ENCODE data around the gene OBSL1. TPM values are rescaled to one million over a fixed set of nuclear protein-coding genes. Genes with fewer than 3 reads are reported as not detected.
A peak's percentile ranks its signal among the peaks of the same experiment; 100 is the strongest.

Gene OBSL1
- total RNA-seq, 4 donors from 2014 or later, result 53.2 to 146 (median 113) TPM

DNA sequence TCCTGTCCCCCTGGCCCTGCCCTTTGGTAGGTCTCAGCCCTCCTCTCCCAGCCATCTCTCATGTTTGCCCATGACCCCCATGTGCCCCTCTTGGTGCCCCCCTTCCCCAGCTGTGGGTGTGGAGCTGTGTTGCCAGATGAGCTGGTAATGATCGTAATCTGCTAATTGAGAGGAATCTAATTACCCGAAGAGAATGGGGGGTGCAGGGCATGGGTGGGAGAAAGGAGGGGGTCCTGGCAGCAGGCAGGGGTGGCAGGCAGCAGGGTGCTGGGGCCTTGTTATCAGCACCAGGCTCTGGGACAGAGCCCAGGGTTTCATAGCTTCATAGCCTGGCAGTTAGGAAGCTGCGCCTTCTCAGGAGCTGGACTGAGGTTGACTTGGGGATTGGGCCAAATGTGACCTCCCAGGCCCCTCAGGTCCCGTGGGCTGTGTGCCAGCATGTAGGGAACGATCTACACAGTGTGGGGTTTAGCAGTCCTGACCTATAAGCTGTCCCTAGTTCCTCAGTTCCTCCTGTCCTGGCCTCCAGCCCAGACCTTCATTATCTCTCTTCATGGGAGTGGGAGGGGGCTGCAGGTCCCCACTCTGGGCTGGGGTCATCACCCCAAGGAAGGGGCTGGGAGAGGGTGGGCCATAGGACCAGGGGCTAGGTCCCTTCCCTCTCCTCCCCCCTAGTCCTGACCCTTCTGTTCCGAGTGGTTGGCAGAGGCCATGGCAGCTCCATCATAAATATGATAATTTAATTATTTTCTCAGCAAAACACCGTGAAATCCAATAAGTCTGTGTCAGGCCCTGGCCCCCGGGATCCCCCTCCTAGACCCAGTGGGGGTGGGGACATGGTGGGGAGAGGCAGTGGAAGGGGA, 63.5 kb downstream of the OBSL1 start:
- TF ChIP-seq, protein P1, sequence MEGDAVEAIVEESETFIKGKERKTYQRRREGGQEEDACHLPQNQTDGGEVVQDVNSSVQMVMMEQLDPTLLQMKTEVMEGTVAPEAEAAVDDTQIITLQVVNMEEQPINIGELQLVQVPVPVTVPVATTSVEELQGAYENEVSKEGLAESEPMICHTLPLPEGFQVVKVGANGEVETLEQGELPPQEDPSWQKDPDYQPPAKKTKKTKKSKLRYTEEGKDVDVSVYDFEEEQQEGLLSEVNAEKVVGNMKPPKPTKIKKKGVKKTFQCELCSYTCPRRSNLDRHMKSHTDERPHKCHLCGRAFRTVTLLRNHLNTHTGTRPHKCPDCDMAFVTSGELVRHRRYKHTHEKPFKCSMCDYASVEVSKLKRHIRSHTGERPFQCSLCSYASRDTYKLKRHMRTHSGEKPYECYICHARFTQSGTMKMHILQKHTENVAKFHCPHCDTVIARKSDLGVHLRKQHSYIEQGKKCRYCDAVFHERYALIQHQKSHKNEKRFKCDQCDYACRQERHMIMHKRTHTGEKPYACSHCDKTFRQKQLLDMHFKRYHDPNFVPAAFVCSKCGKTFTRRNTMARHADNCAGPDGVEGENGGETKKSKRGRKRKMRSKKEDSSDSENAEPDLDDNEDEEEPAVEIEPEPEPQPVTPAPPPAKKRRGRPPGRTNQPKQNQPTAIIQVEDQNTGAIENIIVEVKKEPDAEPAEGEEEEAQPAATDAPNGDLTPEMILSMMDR (IDR thresholded peaks at IDR 0.05), result no peak
- no peak for TF ChIP-seq POLR2A (IDR thresholded peaks at IDR 0.05)
- intact Hi-C loops (cut with DNase I; ENCODE audit: low total_unique reads), result no loop called here

DNA sequence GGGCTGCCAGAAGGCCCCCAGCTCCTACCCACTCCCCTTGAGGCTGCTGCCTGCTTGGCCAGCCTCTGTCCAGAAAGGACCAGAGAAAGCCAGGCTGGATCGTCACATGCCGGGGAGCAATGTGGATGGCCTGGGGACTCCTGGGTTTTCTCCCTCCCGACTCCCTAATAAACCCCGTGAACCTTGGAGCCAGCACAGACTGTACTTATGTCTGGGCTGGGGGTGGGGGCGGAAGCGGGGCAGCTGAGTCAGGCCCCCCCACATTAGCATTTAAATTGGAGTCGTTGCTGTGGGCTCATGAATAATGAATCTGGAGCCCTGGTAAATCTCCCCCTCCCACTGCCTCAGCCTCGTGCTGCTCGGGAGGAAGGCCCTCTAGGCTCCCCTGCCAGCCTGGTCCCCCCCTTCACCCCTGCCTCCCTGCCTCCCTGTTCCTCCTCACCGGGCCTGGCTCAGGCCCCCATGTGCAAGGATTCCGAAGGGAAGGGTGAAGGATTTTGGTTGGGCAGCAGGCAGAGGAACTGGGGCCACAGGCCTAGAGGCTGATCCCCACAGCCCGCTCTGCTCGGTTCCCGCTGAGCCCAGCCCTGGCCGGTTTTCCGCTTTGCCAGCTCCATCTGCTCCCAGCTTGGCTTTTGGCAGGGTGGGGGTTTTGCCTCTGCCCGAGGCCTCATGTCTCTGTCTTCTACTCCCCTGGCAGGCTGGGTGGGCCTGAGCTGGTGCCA, 64.4 kb downstream of the OBSL1 start:
- intact Hi-C loops (cut with DNase I; ENCODE audit: low total_unique reads), result no loop called here

More for the DNA sequence above, 63.5 kb downstream of the OBSL1 start:
- H3K4me3 ChIP-seq, result no peak overlapping the region
- peak in 1 of 2 donors; percentile 26 for DNase-seq
- H3K4me1 ChIP-seq, result peaks cover 0 to 13% of the 10 kb centered on the region in 2 donors
- no peaks in the 10 kb centered on the region for H3K27me3 ChIP-seq
- no peaks in the 10 kb centered on the region for H3K9me3 ChIP-seq
- H3K27ac ChIP-seq, result no peak overlapping the region
- no peaks in the 10 kb centered on the region for H3K36me3 ChIP-seq

DNA sequence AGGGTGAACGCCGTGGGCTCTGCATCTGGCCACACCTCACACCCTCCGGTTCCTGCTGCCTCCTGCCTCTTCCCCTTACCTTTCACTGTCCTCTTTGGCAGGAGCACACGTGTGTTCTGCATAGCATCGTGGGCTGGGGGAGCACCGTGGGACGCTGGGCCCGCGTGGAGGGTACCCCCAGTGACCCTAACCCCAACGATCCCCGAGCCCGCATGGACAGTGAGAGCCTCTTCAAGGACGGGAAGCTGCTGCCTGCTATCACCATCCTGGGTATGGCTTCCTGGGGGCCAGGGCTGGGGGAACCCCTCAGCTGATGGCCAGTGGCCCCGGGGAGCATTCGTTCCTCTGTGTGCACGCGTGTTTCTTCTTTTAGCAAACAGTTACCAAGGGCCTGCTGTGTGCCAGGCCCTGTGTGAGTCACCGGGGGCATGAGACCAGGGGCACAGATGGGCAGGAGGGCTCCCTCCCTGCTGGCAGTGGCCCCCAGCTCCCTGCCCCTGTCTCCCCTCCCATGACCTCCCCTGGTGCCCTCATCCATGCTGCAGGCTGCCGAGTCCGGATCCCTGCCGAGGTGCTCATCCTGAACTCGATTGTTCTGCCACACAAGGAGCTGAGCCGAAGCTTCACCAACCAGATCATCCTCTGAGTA, 65.1 kb downstream of the OBSL1 start:
- no peaks in the 10 kb centered on the region for H3K9me3 ChIP-seq
- no peaks in the 10 kb centered on the region for H3K36me3 ChIP-seq
- no peak overlapping the region for H3K4me3 ChIP-seq
- no peak for DNase-seq
- TF ChIP-seq, protein P1 (IDR thresholded peaks at IDR 0.05), result no peak
- no peak for TF ChIP-seq POLR2A (IDR thresholded peaks at IDR 0.05)
- H3K27ac ChIP-seq, result peak overlapping the region in 1 of 2 donors; percentile 35
- H3K27me3 ChIP-seq, result no peaks in the 10 kb centered on the region
- peaks cover 0 to 13% of the 10 kb centered on the region in 2 donors for H3K4me1 ChIP-seq
- intact Hi-C loops (cut with DNase I; ENCODE audit: low total_unique reads), result no loop called here

More for the DNA sequence above, 64.4 kb downstream of the OBSL1 start:
- Histone ChIP-seq H3K4me1 (peaks cover 0 to 13% of the 10 kb centered on the region in 2 donors), H3K36me3 (no peaks in the 10 kb centered on the region), H3K9me3 (no peaks in the 10 kb centered on the region), H3K27ac (peak overlapping the region in 1 of 2 donors; percentile 35), H3K27me3 (no peaks in the 10 kb centered on the region), H3K4me3 (no peak overlapping the region)
- peak in 1 of 2 donors; percentile 16 for DNase-seq
- no peak for TF ChIP-seq POLR2A (IDR thresholded peaks at IDR 0.05)
- TF ChIP-seq, protein P1 (IDR thresholded peaks at IDR 0.05), result no peak

DNA sequence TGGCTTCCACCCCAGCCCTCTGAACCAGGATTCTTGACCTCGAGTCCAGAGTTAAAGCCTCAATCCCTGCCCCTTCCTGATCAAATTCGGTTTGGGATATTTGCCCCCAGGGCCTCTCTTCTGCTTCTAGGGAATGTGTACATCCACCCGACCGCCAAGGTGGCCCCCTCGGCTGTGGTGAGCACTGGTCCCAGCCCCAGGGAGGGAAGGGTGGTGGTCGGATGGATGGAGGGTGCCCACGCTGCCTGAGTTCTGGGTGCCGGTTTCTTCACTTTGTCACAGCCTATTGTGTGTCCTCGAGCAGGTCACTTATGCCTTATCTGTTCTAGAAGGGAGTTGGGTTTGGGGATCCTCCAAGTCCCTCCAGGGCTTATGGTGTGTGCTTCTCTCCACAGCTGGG, 65.8 kb downstream of the OBSL1 start:
- intact Hi-C loops (cut with DNase I; ENCODE audit: low total_unique reads), result no loop called here
- Histone ChIP-seq H3K9me3 (no peaks in the 10 kb centered on the region), H3K4me3 (no peak overlapping the region), H3K36me3 (no peaks in the 10 kb centered on the region), H3K4me1 (peaks cover 0 to 13% of the 10 kb centered on the region in 2 donors), H3K27me3 (no peaks in the 10 kb centered on the region), H3K27ac (no peak overlapping the region)
- no peak for TF ChIP-seq POLR2A (IDR thresholded peaks at IDR 0.05)
- DNase-seq, result no peak

DNA sequence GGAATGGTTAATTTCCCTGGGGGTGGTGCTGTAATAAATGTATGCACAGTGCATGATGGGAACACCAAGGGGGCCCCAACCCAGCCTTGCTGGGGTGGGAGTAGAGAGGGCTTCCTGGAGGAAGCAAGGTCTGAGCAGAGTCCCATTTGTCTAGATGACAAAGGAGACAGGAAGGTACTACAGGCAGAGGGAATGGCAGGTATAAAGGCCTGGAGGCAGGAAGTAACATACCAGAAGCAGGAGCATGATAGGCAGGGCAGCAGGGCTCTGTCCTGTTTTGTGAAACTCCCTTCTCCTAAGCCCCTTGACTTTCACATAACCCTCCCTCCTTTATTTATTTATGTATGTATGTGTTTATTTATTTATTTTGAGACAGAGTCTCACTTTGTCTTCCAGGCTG, 68.7 kb downstream of the OBSL1 start:
- Histone ChIP-seq H3K27ac (no peak overlapping the region), H3K9me3 (no peaks in the 10 kb centered on the region), H3K4me3 (no peak overlapping the region), H3K27me3 (no peaks in the 10 kb centered on the region), H3K4me1 (no peaks in the 10 kb centered on the region), H3K36me3 (no peaks in the 10 kb centered on the region)
- TF ChIP-seq POLR2A (IDR thresholded peaks at IDR 0.05), result no peak
- TF ChIP-seq, protein P1 (IDR thresholded peaks at IDR 0.05), result no peak
- no peak for DNase-seq
- intact Hi-C loops (cut with DNase I; ENCODE audit: low total_unique reads), result no loop called here
